Measurements from ENCODE around the gene ASTN2. TPM values are rescaled to one million over a fixed set of nuclear protein-coding genes. Genes with fewer than 3 reads are reported as not detected.

The ASTN2 gene
- total and polyA plus RNA-seq, 9 of the 15 experiments (the other 6 are each of a cell fraction or from before 2014, with no cell fraction given), result 0.56 to 3.5 (median 1.9) TPM

GRCh38 chr9:116569111-116569510 lies 845.7 kb downstream of the ASTN2 start (continued):
- TF ChIP-seq ETS2 (tag; IDR thresholded peaks at IDR 0.05; ENCODE audit: borderline replicate concordance, poor library complexity, severe bottlenecking), result no peak
- TF ChIP-seq ATF3 (IDR thresholded peaks at IDR 0.05), result peak; percentile 90
- no peak for TF ChIP-seq ATF3 (CRISPR knock-in tag; conservative IDR thresholded peaks at IDR 0.05)
- peak; percentile 73 for TF ChIP-seq CEBPB (tag; IDR thresholded peaks at IDR 0.05)
- TF ChIP-seq ARID3B (CRISPR knock-in tag; IDR thresholded peaks at IDR 0.05; ENCODE audit: borderline replicate concordance), result no peak
- no peak for TF ChIP-seq CC2D1A (IDR thresholded peaks at IDR 0.05)
- peak; percentile 54; the same call in 1 of the 2 replicates for TF ChIP-seq ATF4 (CRISPR knock-in tag; IDR thresholded peaks at IDR 0.05)
- no peak for TF ChIP-seq CBX8 (IDR thresholded peaks at IDR 0.05; ENCODE audit: borderline replicate concordance, extremely low read depth, low read depth, low read length, poor library complexity, severe bottlenecking)
- TF ChIP-seq RERE (CRISPR knock-in tag; IDR thresholded peaks at IDR 0.05; ENCODE audit: borderline replicate concordance), result no peak
- no peak for TF ChIP-seq TCF7 (IDR thresholded peaks at IDR 0.05; ENCODE audit: borderline replicate concordance)
- no peak for TF ChIP-seq CEBPG (CRISPR knock-in tag; IDR thresholded peaks at IDR 0.05)
- TF ChIP-seq CEBPG (tag; conservative IDR thresholded peaks at IDR 0.05 in 1 of 2, IDR thresholded peaks at IDR 0.05 in 1 of 2), result peak; percentile 79 to 88

Measured in K562 (cell line).